NCI-H1930 (cell line): ENCODE data around the gene CDH20.

Experiments
- DNase-seq, 2 experiments: peaks; one replicate each; lab custom pipeline; 2025; lab: John Stamatoyannopoulos, UW

The CDH20 gene

DNA sequence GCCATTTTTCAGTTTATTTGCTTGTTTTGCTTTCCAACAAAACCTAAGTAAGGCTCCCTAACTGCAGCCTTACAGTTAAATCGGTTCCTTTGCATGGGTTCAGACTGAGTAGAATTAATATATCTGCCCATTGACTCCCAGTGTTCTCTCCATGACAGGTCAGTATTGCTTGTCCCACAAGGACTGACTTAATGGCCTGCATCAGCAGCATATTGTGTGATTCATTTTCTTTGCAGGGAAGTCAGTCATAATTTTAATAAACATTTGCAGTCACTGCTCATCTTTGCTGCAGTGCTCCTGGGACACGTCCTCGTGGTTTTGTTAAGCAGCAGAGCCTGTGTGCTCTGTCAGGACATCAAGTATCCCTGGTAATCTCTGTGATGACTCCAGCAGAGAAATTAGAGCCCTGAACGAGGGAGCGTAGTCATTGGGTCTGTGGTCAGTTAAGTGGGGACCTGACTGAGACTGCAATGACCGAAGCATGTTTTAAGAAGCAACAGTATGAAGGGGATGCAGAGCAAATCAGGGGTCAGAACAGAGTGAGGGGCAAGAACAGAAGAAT, 93.3 kb downstream of the CDH20 start:
- no peak for DNase-seq

DNA sequence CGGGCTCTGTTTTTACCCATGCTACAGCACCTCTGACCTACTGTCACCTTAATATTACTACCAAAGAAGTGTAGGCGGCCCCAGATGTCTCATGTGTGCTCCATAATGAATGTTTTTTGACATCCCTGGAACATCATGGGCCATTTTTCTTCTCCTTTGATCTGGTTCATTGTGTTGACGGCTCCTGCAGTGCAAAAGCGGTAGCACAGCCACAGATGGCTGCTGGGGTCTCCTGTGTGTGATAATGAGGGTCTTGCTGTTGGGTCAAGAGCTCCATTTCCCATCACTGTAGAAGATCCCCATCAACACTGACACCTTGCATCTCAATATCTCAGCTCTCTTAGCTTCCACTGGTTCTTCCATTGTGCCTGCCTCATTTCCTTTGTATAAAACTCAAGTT, 95.0 kb downstream of the CDH20 start:
- no peak for DNase-seq

DNA sequence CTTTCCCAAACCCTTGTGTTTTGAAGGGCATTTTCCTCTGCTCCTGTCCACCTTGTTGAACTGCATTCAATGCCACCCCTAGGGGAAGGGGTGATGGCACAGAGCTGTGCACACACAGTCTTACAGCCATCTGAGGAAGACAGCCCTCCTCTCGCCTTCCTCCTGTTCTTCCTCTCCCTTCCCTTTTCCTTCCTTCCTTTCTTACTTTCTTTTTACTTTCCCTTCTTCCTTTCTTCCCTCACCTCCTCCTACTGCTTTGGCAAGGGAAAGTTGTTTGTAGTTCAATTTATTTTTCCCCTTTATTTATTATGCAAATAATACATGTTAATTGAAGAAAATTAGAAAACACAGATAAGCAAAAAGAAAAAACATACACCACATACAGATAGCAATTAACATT, 99.4 kb downstream of the CDH20 start:
- DNase-seq: no peak

DNA sequence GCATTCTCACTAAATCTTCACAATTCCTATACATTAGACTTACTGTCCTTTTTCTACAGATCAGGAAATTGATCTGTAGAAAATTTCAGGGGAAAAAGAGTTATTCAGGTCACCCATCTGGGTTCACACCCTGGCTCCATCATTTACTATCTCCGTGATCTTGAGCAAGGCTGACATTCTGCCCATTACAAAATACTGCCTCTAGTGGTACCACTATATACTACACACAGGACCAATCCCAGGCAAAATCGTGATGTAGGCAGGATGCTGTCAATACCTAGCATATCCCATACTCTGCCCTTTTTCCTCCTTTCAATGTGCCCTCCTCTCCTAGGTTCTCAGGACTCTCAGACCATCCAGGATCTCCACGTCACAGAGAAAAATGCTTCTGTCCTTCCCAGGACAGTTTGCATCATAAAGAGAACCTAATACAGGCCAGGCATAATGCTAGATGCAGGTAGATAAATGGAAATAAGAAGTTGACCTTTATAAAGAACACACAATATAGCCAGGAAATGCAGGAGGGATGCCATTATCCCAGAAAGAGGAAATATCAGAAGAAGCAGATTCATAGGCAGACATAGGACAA, 101.9 kb downstream of the CDH20 start:
- no peak for DNase-seq

DNA sequence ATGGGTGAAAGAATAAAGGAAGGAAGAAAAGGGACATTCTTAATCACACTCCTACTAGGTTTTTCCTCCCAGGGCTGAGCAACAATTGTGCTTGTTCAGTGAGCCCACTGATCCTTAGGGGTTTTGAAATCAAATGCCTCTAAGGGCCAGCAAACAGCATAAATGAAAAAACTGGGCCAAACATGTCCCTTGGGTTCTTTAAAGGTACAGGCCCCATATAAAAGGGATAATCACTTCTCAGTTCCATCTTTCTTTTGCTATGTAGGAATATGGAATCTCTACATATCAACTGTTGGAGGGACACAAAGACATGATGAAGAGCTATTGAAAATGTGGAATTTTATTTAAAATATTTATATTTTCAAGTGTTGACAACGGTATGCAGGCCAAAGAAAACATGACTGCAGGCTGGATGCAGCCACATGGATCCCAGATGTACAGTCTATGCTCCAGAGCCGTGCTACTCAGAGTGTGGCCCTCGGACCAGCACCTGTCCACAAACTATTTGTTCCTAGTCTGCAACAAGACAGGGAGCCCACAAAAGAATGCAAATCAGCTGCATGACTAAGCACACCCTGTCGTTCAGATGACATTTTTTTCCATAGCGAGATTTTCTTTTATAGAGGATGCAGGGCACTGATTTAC, 110.0 kb downstream of the CDH20 start:
- no peak for DNase-seq

DNA sequence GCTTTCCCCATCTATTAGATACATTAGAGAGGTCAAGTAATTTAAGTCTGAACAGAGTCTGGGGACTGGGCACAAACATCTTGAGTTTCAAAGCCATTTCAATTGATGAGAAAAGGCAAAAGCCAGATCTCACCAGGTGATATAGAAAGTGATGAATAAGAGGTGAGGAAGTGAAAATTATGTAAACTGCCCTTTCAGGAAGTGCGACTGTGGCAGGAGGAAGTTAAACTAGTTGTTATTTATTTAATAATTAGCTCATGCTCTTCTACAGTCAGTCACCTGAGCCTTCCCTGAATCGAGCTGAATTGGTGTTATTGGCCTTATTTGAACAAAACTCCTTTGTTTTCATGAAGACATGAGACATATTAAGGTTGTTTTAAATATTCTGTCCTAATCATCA, 115.1 kb downstream of the CDH20 start:
- no peak for DNase-seq

DNA sequence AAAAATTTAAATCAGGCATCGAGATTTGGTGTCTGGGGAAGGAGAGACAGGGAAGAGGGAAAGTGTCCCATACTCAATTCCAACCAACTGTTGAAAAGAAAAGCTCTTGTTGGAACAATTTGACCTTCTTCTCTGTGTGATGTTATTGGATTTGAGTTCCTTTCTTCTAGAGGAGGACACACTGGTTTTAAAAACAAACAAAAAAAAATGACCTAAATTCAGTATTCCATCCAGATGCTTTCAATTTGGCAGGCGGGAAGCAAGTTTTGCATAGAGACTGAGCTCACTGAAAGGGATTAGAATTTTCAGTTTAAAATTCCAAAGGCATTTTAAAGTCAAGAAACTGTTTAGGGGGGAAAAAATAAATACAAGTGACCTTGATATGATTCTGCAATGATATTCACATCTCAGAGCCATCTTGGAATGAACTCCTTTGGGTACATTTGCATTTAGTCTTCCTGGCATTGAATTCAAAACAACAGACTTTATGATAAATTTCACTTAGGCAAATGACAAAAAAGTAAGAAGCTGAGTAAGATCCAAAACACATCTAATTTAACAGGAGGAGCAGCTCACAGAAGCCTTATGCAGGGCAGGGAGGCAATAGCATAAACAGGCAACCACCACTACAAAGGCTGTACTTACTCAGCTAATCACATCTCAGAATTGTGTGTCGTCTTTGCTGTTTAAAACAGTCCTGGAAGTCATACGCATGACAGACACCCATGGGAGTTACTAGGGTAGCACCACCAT, 126.8 kb downstream of the CDH20 start:
- no peak for DNase-seq

DNA sequence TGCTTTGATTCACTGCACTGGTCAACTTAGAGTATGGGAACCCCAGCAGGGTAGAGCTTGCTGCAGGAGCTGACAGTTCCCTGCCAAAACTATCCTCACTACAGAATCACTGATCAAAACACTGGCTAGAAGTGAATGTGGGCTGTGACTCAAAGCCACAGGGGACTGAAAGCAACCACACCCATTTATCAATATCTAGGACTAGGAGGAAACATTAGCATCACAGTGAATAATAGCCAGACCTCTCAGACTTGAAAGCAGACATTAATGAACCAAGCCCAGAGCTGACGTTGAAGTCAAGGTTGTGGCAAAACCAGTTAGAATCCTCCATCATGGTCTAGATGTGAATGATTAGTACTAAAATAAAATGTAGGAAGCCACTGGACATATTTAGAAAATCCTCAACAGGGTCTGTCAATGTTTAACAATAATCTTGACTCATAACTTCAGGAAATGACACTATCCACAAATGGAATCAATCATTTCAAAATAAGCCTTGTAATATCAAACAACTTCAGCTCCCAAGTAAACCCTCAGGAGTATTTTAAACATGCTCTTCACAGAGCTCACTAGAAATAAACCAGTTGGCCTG, 131.4 kb downstream of the CDH20 start:
- DNase-seq: no peak

DNA sequence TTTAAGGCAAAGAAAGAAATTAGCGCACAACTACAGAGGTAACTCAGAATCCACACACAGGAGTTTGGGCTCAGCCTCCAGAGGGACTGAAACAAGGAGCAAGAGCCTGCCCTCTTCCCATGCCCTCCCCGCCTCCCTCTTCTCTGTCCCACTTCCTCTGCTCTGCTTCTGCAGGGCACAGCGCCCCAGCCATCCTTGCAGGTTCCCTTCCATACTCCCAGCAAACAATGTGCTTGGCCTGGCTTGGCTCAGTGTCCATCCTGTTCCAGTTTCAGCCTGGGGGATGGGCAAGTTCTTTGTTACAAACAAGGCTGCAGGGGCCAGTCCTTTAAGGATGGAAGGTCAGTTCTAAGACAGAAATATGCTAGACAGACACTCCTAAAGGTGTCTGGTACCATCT, 133.5 kb downstream of the CDH20 start:
- no peak for DNase-seq

DNA sequence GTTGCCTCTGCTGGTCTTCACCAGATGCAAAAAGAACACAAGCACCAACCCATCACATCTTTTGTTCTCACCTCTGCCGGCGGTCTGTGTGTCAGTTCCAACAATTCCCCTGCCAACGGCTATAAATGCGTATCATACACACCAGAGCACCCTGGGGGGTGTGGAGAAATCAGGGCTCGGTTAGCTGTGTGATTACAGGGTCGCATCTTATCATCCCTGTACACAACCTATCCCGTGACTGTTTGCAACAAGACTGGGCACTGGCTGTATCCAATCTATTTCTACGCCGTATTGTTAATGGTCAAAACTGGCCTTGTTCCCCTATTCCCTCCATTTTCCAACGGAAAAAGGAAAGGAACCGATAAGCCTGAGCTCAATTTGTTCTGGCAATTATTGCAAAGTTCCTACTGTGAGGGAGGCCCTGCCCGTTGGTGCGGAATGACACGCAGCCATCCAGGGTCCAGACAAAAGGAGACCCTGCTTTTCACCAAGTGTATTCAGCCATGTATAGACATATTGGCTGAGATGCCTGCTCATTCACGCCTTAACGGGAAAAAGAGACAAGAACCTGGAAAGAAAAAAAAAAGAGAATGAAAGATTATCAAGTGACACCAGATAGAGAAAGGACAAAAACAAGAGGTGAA, 136.9 kb downstream of the CDH20 start:
- DNase-seq: peak in 1 of 2 experiments; percentile 59

DNA sequence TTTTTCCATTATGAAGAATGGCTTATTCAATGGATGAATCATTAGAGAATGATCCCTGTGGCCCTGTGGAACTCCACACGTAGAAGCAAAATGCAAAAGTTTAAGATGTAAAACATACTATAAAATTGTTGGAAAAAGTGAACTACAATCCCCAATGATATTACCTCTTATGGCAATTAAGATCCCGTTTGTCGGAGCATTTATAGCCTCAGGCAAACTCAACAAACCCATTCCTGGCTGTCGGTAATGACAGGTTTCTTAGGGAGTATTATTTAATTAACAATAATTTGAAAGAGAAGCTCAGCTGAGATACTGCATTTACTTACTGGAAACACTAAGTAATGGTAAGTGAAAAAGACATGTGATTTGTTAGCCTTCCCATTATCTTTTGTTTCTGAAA, 138.3 kb downstream of the CDH20 start:
- peak; percentile 52 to 84 for DNase-seq

DNA sequence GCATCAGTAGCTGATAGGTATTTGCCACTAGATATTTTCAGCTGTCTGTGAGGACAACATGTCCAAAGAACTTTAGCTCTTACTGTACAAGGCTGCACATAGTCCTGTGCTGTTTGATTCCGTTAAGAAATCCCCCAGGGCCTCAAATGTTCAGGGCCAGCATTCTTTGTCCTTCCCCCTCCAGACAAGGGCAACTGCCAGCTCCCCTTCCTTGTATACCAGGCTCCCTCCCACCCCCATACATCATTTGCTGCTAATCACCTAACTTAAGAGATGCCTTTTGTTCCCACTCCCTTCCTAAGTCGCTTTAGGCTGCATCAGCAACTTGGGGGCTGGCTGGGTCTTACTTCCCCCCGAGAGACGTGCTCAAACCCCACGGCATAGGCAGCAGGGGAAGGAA, 138.7 kb downstream of the CDH20 start:
- DNase-seq: peak; percentile 52 to 76

DNA sequence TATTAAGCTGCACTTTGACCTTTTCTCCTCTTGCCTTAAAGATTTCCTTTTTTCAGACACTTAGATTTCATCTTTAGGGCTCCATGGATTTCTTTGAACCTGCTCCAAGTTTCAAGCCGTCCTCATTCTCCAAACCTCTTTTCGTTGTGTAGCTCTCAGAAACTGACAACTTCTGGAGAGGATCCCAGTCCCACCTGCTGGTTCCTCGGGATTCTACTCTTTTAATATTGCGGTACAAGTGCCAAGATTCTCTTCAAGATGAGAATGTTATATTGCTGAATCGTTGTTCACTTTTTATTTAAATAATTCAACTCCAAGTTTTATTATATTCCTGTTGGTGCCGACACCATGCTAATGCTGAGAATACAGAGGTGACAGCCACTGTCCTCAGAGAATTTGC, 141.1 kb downstream of the CDH20 start:
- no peak for DNase-seq

DNA sequence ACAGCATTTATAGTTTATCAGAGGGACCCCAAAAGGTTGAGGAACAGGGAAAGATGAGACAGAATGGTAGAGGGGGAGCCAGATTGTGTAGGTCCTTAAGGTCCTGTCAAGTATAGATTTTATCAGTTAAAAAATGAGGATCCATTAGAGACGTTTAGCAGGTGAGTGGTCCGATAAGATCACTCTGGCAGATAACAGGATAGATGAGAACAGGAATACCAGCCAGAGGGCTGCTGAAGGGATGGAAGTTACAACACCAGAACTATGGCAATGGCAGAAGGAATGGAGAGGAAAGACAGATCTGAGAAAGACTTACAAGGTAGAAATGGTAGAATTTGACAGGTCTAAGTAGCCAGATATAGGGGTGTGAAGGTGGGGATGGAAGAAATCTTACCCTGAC, 141.7 kb downstream of the CDH20 start:
- DNase-seq: no peak

DNA sequence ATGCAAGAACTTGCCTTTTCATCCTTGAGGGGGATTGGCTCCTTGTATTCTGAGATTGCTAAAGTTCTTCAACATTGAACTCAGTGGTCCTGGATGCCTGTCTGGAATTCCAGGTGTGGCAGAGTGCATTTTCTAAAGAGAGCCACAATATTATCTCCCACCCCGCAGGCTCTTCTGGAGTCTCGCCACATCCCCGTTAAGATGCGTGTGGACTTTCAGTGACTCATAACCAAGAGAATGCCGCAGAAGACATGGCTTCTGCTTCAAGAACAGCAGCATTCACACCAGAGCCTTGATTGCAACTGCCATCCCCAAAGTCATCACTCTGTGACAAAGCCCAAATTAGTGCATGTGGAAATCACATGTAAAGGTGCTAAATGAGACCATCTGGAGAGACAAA, 142.7 kb downstream of the CDH20 start:
- no peak for DNase-seq

DNA sequence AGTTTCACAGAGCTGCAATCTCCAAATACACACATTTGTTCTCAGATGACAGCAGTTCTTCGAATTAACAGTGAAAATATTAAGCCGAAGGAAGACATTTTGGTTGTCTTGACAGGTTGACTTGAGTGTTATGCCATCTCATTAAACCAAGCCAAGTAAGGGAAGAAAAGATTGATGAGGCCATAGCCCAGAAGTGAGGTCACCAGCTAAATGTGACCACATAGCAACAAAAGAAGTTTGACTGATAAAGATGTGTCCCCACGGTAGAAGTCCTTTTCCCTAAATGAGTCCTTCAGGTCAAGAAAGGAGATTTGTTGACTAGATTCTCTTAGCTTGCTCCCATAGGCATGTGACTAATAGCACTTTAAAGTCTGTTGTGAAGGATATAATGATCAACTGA, 156.1 kb downstream of the CDH20 start:
- DNase-seq: no peak

DNA sequence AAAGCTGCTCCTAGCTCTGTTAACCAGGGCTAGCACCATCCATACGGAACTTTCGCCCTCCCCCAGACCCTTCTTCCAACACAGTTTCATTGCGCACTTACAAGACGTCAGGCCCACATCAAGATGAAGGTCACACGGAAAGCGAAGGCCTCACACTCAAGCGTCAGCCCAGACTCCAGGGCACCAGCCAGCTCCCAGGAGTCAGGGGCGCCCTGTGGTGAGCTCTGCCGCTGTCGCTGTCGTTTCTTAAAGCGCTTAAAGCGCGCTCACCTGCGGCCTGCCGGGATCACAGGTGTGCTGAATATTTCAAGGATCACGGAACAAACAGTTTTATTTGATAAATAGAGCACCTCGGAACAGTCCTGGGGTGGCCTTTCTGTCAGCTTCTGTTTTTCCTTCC, 163.1 kb downstream of the CDH20 start:
- DNase-seq: no peak

DNA sequence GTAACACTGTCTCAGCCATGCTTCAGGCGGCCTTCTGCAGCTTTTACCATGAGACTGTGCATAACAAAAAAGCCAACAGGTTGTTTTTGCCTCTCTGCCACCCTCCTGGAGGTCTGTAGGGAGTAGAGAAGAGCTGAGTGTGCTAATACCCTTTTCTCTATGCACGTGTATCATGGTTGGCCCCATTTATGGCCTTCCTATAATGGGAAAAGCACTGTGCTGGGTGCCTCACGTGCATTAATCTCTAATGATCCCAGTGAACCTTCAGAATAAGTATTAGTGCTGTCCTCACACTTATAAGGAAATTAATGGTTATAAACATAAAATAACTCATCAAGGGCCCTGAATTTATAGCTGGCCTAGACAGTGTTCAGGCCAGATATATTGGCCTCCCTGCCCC, 164.2 kb downstream of the CDH20 start:
- DNase-seq: no peak

DNA sequence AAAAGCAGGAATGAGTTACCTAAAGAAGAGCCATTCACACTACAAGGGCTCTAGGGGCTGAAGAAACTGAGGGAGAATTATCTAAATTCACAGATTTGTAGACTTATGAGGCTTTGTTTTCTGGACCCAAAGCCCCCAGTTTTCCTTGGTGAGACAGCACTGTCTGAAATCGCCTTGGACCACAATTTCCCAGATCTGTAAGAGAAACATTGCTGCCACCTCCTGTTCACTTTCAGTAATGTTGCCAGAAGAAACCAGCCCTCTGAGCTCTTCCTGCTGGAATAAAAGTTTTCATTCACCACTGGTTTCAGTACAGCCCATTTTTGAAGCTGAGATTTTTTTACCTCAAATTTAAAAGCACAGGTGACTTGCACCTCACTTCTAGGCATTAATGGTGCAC, 169.2 kb downstream of the CDH20 start:
- DNase-seq: peak; percentile 51 to 62

DNA sequence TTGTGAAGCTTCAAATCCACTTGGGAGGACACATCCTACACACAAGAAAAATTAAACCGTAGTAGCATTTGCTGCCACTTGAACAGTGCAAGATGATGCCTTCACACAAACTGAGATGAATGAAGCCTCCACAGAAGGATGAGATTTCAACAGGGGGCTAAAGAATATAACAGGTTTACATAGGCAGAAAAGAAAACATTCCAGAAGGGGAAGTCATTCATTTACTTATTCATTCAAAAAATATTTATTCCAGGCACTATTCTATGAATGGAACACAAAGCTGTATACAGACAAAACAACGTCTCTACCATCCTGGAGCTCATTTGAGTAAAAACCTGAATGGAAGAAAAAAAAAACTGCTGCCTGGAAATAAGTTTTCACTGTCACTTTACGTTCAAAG, 170.5 kb downstream of the CDH20 start:
- DNase-seq: no peak

DNA sequence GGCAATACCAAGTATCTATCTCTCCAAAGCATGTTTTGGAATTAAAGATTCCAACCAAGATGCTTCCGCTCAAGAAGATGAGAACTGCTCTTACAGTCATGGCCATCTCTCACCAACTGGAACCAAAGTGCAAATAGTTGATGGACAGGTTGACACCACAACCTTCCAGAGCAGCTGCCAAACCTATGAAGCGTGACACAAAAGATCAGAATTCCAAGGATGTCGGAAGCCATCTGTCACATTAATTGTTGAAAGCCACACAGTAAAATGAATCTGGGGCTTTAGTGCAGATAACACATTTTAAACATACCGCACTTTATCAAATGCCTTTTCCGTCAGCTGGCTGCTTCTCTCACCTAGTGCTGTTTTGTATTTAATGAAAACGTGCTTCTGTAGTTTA, 195.7 kb downstream of the CDH20 start:
- DNase-seq: no peak

DNA sequence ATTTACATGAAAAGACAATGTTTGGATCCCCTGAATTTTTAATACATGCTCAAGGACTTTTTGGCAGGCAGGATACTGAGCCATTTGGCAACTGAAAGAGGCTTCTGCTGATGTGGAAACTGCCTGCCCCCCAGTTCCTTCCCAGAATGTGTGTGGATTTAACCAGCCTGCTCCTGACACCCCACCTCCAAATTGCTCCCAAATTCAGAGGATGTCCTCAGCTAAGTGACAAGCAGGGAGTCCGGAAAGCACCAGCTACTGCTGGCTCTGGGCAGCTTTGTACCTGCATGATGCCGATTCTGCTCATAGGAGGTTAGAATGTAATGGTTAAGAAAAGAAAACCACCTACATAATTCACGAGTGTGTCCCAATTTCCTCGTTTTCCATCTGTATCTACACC, 197.5 kb downstream of the CDH20 start:
- DNase-seq: no peak
